Measurements from ENCODE around the gene APBA2.

DNA sequence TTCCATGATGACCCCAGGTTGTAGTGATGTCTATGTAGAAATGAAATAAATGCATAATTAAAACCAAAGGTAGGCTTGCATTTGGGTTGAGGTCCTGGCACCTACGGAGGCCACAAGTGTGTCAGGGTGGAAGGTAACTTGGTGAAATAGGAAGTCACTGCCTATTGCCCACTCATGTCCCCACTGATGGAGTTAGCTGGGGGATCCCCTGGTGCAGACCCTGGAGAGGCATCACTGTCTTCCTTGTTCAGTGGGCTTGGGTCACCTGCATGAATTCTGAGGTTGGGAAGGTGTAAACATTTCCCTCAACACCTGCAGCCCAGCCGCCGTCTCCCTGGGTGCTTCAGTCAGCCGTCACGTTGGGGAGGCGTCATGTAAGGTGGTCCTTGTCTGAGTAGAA is 97.1 kb downstream of the APBA2 start:
- TF ChIP-seq JUND (IDR thresholded peaks at IDR 0.05; ENCODE audit: low read depth, low read length) (no peak), NFYB (IDR thresholded peaks at IDR 0.05; ENCODE audit: insufficient read depth, low read depth, low read length) (no peak), CEBPB (IDR thresholded peaks at IDR 0.05; ENCODE audit: borderline replicate concordance in 1 of 2, low read depth in 2 of 2, low read length in 2 of 2) (no peak), EZH2 (IDR thresholded peaks at IDR 0.05; ENCODE audit: borderline replicate concordance, control insufficient read depth, low read depth, low read length) (no peak), SUZ12 (IDR thresholded peaks at IDR 0.05; ENCODE audit: unreplicated experiment) (no peak), CREB1 (IDR thresholded peaks at IDR 0.05; ENCODE audit: low read depth) (no peak), SIN3A (IDR thresholded peaks at IDR 0.05; ENCODE audit: low read depth, low read length) (no peak)
- TF ChIP-seq, protein P1, sequence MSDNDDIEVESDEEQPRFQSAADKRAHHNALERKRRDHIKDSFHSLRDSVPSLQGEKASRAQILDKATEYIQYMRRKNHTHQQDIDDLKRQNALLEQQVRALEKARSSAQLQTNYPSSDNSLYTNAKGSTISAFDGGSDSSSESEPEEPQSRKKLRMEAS (IDR thresholded peaks at IDR 0.05; ENCODE audit: low read depth, low read length) = no peak
- TF ChIP-seq, protein P2, sequence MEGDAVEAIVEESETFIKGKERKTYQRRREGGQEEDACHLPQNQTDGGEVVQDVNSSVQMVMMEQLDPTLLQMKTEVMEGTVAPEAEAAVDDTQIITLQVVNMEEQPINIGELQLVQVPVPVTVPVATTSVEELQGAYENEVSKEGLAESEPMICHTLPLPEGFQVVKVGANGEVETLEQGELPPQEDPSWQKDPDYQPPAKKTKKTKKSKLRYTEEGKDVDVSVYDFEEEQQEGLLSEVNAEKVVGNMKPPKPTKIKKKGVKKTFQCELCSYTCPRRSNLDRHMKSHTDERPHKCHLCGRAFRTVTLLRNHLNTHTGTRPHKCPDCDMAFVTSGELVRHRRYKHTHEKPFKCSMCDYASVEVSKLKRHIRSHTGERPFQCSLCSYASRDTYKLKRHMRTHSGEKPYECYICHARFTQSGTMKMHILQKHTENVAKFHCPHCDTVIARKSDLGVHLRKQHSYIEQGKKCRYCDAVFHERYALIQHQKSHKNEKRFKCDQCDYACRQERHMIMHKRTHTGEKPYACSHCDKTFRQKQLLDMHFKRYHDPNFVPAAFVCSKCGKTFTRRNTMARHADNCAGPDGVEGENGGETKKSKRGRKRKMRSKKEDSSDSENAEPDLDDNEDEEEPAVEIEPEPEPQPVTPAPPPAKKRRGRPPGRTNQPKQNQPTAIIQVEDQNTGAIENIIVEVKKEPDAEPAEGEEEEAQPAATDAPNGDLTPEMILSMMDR (IDR thresholded peaks at IDR 0.05 in 2 of 3, conservative IDR thresholded peaks at IDR 0.05 in 1 of 3; ENCODE audit: control insufficient read depth in 2 of 3, extremely low read depth in 1 of 3, insufficient read depth in 1 of 3, low read depth in 3 of 3, low read length in 3 of 3) = no peak
